ENCODE results near the gene DDX51.
"Not testable (repeated sequence)": the region's sequence is repeated elsewhere in the genome, so short reads cannot be mapped to it uniquely, and the experiment has no call there.

Gene DDX51

GRCh38 chr12:132139912-132140311, 4.2 kb downstream of the DDX51 start:
- no peak for DNase-seq

GRCh38 chr12:132138941-132139871, 4.9 kb downstream of the DDX51 start:
- DNase-seq = no peak

- no peak for DNase-seq
Observed at GRCh38 chr12:132137483-132138125, 6.5 kb downstream of the DDX51 start.

- DNase-seq = not testable (repeated sequence)
Observed at GRCh38 chr12:132136226-132136625, 7.9 kb downstream of the DDX51 start.

GRCh38 chr12:132134653-132135183, 9.4 kb downstream of the DDX51 start:
- DNase-seq = not testable (repeated sequence)

- DNase-seq = no peak
Observed at GRCh38 chr12:132133952-132134652, 10.0 kb downstream of the DDX51 start.

GRCh38 chr12:132132609-132133430, 11.3 kb downstream of the DDX51 start:
- DNase-seq = no peak

- no peak for DNase-seq
Observed at GRCh38 chr12:132131952-132132351, 12.2 kb downstream of the DDX51 start.

- no peak for DNase-seq
Observed at GRCh38 chr12:132131229-132131628, 12.9 kb downstream of the DDX51 start.

- DNase-seq = no peak
Observed at GRCh38 chr12:132130690-132131089, 13.4 kb downstream of the DDX51 start.

- no peak for DNase-seq
Observed at GRCh38 chr12:132129007-132129406, 15.1 kb downstream of the DDX51 start.

GRCh38 chr12:132127041-132127440, 17.1 kb downstream of the DDX51 start:
- DNase-seq = no peak

- no peak for DNase-seq
Observed at GRCh38 chr12:132125736-132126135, 18.4 kb downstream of the DDX51 start.

- DNase-seq = no peak
Observed at GRCh38 chr12:132124766-132125425, 19.2 kb downstream of the DDX51 start.

GRCh38 chr12:132123970-132124765, 20.0 kb downstream of the DDX51 start:
- no peak for DNase-seq

GRCh38 chr12:132121283-132121682, 22.8 kb downstream of the DDX51 start:
- no peak for DNase-seq

- no peak for DNase-seq
Observed at GRCh38 chr12:132118876-132119275, 25.2 kb downstream of the DDX51 start.

- DNase-seq = no peak
Observed at GRCh38 chr12:132117558-132117875, 26.6 kb downstream of the DDX51 start.

- no peak for DNase-seq
Observed at GRCh38 chr12:132116709-132117557, 27.2 kb downstream of the DDX51 start.

GRCh38 chr12:132115500-132115899, 28.6 kb downstream of the DDX51 start:
- no peak for DNase-seq
